ELF-1 (cell line): ENCODE data around the gene DNAH17.
A peak's percentile ranks its signal among the peaks of the same experiment; 100 is the strongest.

Source experiments
- DNase-seq: peaks from one replicate; pipeline ENCODE4 v3.0.0-alpha.2; 2016; ENCODE audit warnings: low read depth, low spot score

The DNAH17 gene

GRCh38 chr17:78607038-78607437 is 29.8 kb upstream of the DNAH17 start:
- DNase-seq: peak; percentile 12

DNA sequence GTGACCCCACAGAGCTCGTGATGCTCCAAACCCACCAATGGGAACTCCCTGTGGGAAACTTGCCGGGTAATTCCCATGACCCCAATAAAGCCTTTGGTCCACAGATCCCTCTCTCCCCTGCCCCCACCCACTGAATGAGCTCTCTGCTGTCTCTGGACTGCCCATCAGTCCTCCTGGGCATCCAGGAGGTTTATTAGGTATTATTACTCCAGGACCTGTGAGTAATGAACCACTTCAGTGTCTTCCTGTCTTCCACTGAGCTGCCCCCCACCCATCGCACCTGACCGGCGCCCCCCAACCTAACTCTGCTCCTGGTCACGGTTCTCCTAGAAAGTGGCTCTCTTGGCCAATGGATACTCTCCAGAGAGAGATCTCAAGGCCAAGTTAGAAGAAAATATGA is 28.7 kb upstream of the DNAH17 start:
- no peak for DNase-seq

- DNase-seq: no peak
Measured at GRCh38 chr17:78605429-78605828, 28.2 kb upstream of the DNAH17 start.

- DNase-seq: no peak
Measured at GRCh38 chr17:78602246-78602645, 25.1 kb upstream of the DNAH17 start.

- DNase-seq: no peak
Measured at GRCh38 chr17:78601577-78602190, 24.5 kb upstream of the DNAH17 start.

DNA sequence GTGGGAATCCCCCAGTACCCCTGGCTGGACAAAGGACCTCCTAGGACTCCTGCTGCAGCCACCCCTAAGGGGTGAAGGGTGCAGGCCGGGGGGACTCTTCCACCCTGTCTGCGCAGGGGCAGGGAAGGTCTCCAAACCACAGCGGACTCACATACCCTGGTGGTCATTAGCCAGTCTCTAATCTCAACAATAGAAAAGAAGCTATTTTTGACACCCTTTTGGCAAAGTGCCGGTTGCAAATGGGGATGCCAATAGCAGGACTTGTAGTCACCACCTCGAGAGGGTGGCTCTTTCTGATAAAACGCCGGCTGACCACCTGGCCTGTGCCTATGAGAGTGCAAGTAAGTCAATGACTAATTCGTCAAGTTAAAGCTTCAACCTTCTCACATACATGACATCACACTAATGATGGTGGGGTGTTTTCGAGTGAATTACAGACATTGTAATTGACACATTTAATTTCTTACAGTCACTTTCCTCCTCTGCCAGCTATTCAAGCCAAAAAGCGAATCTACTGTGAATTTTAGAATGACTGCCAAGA is 23.1 kb upstream of the DNAH17 start:
- no peak for DNase-seq

DNA sequence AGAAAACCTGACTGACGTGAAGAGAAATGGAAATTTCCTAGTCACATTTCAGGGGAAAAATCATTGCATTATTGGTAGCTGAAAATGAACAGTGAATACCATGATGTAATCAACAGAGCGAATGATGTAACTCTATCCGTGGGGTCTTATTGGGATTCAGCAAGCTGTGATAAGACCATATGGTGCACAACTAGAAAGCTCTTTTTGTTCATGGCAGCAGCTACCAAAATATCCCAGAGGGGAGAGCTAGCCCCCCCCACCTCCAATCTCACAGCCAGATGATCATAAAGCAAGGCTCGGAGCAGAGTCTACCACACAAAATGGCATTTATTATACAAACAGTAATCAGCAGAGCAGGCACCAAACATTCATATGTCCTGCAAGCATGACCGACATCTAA is 22.2 kb upstream of the DNAH17 start:
- no peak for DNase-seq

DNA sequence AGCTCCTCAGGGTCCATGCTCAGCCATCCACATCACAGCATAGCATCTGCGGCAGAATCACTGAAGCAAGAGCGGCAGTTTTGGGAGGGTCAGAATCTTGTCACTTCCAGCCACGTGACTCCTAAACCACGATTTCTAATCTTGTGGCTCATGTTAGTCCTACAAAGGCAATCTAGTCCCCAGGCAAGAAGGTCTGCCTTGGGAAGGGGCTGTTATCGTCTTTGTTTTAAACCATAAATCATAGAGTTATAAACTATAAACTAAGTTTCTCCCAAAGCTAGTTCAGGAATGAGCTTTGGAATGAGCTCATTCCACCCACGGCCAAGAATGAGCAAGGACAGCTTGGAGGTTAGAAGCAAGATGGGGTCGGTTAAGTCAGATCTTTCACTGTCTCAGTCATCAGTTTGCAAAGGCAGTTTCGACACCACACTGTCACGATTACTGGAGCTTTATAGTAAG is 20.8 kb upstream of the DNAH17 start:
- DNase-seq: no peak

DNA sequence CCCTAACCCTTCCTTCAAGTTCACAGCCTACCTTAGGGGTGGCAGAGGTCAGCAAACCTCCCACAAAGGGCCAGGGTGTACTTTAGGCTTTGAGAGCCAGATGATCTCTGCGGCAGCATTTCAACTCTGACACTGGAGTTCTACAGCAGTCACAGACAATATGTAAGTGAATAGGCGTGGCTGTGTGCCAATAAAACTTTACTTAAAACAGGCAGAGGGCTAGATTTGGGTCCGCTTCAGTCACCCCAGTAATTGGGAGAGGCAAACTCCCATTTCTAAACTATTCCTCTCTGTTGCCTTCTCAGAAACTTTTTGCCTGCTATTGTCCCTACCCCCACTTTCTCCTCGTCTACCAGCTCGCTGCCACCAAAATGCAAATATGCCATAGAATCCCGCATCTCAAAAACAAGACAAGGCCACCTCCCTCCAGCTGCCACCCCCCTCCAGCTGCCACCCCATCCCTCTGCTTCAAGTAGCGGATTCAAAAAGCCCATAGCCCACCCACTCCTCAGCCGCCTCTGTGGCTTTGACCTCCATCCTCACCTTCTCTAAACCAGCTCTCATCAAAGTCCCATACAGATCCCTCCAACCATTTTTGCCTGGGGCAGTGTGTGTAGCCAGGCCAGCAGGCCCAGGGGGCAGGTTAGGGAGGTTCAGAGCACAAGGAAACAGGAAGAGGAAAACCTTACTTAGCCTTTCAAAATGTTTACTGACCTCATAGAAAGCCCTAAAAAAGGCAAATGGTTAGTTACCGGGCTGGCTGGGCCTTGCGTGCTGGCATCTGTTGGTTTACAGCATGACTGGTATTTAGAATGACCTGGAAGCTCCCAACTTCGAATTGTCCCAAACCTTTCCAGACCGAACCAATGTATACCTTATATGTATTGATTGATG is 19.9 kb upstream of the DNAH17 start:
- peak; percentile 53 for DNase-seq

DNA sequence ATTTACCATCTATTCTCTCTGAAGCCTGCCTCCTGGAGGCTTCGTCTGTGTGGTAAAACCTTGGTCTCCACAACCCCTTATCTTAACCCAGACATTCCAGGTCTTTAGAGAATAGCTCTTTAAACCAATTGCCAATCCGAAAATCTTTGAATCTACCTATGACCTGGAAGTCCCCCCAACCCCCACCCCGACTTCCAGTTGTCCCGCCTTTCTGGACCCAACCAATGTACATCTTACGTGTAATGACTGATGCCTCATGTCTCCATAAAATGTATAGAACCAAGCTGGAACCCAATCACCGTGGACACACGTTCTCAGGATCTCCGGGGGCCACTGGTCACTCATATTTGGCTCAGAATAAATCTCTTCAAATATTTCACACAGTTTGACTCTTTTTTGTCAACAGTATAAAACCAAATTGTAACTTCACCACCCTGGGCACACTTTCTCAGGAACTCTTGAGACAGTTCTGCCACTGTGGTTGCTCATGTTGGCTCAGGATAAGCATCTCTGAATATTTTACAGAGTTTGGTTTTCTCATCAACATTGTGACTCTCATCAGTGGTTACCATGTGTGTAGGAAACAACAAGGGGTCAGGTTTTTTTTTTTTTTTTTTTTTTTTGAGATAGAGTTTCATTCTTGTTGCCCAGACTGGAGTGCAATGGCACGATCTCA is 18.1 kb upstream of the DNAH17 start:
- no peak for DNase-seq

DNA sequence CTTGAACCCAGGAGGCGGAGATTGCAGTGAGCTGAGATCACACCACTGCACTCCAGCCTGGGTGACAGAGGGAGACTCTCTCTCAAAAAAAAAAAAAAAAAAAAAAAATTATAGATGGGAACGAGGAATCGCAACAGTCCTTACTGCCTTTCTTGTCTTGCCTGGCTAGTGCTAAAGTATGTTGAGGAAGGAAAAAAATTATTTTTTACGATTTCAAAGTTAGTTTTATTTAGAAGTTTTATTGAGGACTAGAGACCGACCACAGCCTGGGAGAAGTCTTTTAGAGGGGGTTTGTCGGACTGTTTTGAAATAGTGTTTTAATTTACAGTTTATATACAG is 15.8 kb upstream of the DNAH17 start:
- no peak for DNase-seq

- no peak for DNase-seq
Measured at GRCh38 chr17:78591263-78591671, 14.1 kb upstream of the DNAH17 start.

GRCh38 chr17:78589885-78590284 is 12.7 kb upstream of the DNAH17 start:
- no peak for DNase-seq

DNA sequence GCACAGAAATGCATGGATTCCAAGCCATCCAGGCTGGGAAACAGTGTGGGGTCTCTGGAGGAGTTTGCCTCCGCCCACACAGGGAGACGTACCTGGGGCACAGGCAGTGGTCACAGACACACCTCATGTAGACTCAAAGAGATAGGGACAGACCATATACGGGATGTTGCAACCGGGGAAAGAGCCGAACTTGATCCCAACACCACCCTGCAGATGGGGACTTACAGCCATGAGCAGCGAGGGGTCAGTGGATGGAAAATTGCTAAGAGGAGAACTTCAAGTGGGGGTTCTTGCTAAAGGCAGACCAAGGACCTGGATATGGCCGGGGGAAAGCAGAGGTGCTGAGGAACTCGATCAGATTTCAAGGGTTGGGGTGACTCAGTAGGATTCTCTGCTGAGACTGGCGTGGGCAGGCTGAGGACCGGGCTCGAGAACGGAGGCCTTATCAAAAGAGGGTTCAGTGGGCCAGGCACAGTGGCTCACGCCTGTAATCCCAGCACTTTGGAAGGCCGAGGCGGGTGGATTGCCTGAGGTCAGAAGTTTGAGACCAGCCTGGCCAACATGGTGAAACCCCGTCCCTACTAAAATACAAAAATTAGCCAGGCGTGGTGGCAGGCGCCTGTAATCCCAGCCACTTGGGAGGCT is 12.0 kb upstream of the DNAH17 start:
- DNase-seq: no peak

GRCh38 chr17:78588258-78589030 is 11.2 kb upstream of the DNAH17 start:
- DNase-seq: no peak

DNA sequence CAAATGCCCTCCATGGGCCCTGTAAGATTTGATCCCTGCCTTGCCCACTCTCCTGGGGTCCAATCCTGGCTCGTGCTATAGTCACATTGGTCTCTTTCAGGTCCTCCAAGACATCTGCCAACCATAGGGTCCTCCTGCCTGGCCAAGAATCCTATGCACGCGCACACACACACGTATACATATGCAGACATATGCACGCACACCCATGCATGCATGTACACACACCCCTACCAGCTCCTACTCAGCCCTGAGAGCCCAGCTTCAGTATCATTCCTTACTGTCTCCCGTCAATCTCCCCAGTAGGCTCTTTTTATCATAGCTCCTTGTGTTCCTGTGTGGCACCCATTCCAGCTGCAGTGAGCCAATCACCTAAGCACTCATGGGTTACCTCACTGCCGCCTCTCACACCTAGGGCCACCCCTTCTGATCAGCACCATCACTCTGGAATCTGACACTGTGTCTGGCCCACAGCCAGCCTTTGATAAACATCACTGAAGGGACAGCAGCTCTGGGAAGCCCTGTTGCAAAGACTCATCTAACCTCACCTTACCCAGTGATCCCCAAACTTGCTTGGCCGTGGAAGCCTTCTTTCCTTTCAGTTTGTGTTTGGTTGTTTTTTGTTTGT is 7.9 kb upstream of the DNAH17 start:
- no peak for DNase-seq

DNA sequence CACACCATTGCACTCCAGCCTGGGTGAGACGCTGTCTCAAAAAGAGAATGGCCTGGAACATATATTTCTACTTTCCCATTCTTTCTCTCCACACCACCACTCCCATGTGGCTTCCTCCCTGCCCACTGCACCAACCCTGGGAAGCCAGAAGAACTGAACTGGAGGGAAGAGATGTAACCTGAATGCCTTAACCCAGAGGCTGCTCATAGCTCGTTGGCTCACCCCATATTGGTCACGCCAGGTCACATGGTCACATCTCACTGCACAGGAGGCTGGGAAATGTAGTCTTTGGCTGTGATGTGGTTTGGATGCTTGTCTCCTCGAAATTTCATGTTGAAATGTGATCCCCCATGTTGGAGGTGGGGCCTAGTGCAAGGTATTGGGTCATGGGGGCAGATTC is 5.9 kb upstream of the DNAH17 start:
- DNase-seq: peak; percentile 31

GRCh38 chr17:78581304-78581703 is 4.1 kb upstream of the DNAH17 start:
- DNase-seq: no peak

DNA sequence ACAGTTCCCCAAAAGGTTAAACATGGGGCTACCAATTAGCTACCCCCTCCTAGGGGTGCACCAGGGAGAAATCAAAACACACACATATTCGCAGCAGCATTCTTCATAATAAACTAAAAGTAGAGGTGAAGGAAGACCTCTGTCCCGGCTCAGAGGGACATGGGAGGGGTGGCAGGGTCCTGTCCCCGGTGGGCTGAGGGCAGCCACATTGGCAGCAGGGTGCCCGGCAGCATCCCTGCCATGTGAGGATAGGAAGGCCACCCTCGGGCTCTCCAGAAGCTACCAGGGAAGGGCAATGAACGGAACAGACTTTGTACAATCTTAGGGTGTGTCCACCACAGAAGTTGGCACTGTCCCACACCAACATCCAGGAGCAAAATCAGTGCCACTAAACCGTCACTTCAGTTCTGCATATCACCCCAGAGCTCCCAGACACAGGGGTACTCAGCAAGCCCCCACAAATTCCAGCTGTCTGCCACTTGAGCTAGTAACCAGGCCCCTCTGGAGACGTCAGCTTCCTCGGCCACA is 3.1 kb upstream of the DNAH17 start:
- no peak for DNase-seq

DNA sequence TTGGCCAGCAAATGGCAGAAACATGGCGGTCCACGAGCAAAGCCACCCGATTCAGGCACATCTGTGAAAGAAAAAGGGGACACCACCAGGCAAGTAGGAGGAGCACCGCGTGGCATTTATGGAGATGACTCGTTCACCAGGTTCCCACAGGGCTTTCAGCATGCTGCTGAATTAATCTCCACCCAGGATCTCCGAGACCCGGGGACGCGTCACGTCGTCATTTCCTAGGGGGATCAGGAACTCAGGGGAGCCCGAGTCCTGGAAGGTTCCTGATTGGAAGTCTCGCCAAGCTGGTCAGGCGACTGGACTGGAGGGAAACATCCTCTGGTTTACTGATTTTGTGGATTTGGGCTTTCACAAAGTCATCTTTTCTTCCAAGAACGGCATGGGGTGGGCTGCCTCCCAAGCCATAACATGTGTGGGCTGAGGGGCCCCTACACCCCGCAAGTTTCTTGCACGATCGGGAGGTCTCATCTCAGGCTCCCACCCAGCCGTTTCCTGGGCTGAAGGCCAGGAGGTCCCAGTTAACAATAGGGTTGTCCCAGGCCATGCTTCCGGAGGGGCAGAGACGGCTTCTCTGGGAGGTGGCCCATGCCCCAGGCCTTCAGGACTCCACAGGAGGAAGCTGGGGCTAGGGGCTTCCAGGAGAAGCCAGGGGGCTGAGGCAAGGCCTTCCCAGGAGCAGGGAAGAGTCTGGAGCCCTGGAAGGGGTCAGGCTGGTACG is 645 bp downstream of the DNAH17 start:
- DNase-seq: no peak
